Esophagus muscularis mucosa (tissue), 4 donors: ENCODE data around the gene HDAC1. TPM values are rescaled to one million over a fixed set of nuclear protein-coding genes. Genes with fewer than 3 reads are reported as not detected.

Experiments used
- DNase-seq: peaks from one replicate; pipeline ENCODE4 v3.0.0-alpha.2; 2017; ENCODE audit errors: extremely low spot score
- H3K27ac ChIP-seq, 4 donors: fragments of 200-600 bp; sonication (generic); replicated peaks in 1 of 4; 1 replicate in 3 of 4; 2 replicates in 1 of 4; pipeline ENCODE4 v1.5.1; 2016 to 2019; ENCODE audit warnings: mild to moderate bottlenecking in 1 of 4
- H3K27me3 ChIP-seq, 4 donors: fragments of 200-600 bp; sonication (generic); one replicate each; pipeline versions ENCODE4 v1.5.1 to v1.6.0; 2016 to 2019
- H3K36me3 ChIP-seq, 4 donors: fragments of 200-600 bp; sonication (generic); one replicate each; pipeline ENCODE4 v1.5.1; 2016 to 2019
- H3K4me1 ChIP-seq, 4 donors: fragments of 200-600 bp; sonication (generic); one replicate each; pipeline ENCODE4 v1.5.1; 2016 to 2019
- H3K4me3 ChIP-seq, 4 donors: fragments of 200-600 bp; sonication (generic); 1 replicate in 2 of 4; 2 replicates in 2 of 4; pipeline ENCODE4 v1.5.1; 2016 to 2019; ENCODE audit warnings: mild to moderate bottlenecking in 4 of 4, moderate library complexity in 1 of 4
- H3K9me3 ChIP-seq, 4 donors: fragments of 200-600 bp; sonication (generic); 1 replicate in 3 of 4; 2 replicates in 1 of 4; pipeline ENCODE4 v1.5.1; 2016 to 2019
- EP300 ChIP-seq: sonication (generic); formaldehyde crosslinking; IDR thresholded peaks from one replicate; pipeline ENCODE4 v1.6.1; 2017; ENCODE audit warnings: antibody characterized with exemption
- POLR2A ChIP-seq: fragments of 450-650 bp; IDR thresholded peaks from one replicate; pipeline ENCODE4 v1.6.1; 2017; ENCODE audit warnings: antibody characterized with exemption, moderate library complexity, mild to moderate bottlenecking, low read depth
- POLR2AphosphoS5 ChIP-seq, 2 donors: sonication (generic); formaldehyde crosslinking; IDR thresholded peaks; one replicate each; pipeline ENCODE4 v1.6.1; 2017; ENCODE audit warnings: antibody characterized with exemption in 2 of 2
- WGBS: methylation state at CpG from one replicate; pipeline ENCODE4 v1.1.5; 2018; 5-methylcytosine and 5-hydroxymethylcytosine counted together
- intact Hi-C: fragments of 100-400 bp; cut with DNase I; formaldehyde crosslinking; loops from one replicate; pipeline ENCODE4 v1.15.1; 2023
- total RNA-seq, 4 donors: library from RNA; depleted of rRNA; stranded (reverse); fragments of >200 nt; gene quantifications; one replicate each; pipeline versions ENCODE4 v1.1.0 to v1.2.1, GENCODE V29; 2016
- TF ChIP-seq, protein P1 (sequence below), 3 experiments: fragments of 200-600 bp in 2 of 3; fragments of 450-650 bp in 1 of 3; sonication (generic) in 2 of 3; IDR thresholded peaks; one replicate each; pipeline ENCODE4 v1.5.1; 2017 to 2019; ENCODE audit warnings: antibody characterized with exemption in 3 of 3, mild to moderate bottlenecking in 2 of 3, moderate library complexity in 1 of 3

The HDAC1 gene
- total RNA-seq, 4 donors from 2014 or later, result 42.8 to 70.4 (median 51.4) TPM

DNA sequence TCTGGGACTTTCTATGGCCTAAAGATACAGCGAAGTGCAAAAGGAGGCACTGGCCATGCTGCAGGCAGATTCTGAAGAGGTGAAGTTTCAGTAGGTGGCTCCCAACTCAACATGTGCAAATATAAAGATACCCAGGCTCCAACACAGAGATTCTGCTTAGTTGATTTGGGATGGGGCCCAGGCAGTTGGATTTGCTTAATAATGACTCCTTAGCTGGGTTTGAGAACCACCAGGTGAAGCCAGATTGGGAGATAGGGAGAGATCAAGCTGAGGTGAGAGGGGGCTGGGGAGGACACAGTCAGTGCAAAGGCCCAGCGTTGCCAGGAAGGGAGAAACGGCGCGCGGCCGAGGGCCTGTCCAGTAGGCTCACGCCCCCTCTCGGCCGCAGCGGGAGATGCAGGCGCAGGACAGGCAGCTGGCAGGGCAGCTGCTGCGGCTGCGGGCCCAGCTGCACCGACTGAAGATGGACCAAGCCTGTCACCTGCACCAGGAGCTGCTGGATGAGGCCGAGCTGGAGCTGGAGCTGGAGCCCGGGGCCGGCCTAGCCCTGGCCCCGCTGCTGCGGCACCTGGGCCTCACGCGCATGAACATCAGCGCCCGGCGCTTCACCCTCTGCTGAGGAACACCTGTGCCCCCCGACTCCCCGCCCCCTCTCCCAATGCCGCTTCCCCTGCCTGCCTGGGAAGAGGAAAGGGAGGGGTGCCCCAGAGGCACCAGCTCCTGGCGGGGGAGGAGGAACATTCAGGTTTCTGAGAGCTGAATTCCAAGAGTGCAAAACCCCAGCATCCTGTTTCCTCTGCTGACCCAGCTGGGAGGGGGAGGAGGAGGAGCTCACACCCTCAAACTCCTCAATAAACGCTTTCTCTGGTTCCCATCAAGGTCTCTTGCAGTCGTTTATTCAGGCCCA, 43.6 kb upstream of the HDAC1 start:
- peak overlapping the region; percentile 48 to 73 (median 62) for H3K27ac ChIP-seq
- H3K9me3 ChIP-seq, result no peaks in the 10 kb centered on the region
- no peaks in the 10 kb centered on the region for H3K27me3 ChIP-seq
- no peaks in the 10 kb centered on the region for H3K36me3 ChIP-seq
- TF ChIP-seq POLR2AphosphoS5 (IDR thresholded peaks at IDR 0.05), result peak; percentile 39 to 41
- TF ChIP-seq EP300, result no peak
- TF ChIP-seq, protein P1, sequence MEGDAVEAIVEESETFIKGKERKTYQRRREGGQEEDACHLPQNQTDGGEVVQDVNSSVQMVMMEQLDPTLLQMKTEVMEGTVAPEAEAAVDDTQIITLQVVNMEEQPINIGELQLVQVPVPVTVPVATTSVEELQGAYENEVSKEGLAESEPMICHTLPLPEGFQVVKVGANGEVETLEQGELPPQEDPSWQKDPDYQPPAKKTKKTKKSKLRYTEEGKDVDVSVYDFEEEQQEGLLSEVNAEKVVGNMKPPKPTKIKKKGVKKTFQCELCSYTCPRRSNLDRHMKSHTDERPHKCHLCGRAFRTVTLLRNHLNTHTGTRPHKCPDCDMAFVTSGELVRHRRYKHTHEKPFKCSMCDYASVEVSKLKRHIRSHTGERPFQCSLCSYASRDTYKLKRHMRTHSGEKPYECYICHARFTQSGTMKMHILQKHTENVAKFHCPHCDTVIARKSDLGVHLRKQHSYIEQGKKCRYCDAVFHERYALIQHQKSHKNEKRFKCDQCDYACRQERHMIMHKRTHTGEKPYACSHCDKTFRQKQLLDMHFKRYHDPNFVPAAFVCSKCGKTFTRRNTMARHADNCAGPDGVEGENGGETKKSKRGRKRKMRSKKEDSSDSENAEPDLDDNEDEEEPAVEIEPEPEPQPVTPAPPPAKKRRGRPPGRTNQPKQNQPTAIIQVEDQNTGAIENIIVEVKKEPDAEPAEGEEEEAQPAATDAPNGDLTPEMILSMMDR (IDR thresholded peaks at IDR 0.05), result peak; percentile 75 to 92 (median 81)
- H3K4me3 ChIP-seq, result peak overlapping the region in 3 of 4 donors; percentile 4 to 27 (median 15)
- whole genome bisulfite sequencing, result 13% methylated on average over 13 of the region's 31 CpGs
- DNase-seq, result no peak
- H3K4me1 ChIP-seq, result peaks cover 41 to 64% (median 63%) of the 10 kb centered on the region in 4 donors
- intact Hi-C loops, result no loop called here

GRCh38 chr1:32249831-32250525, 41.9 kb upstream of the HDAC1 start:
- Histone ChIP-seq H3K9me3 (no peaks in the 10 kb centered on the region), H3K36me3 (no peaks in the 10 kb centered on the region), H3K27me3 (no peaks in the 10 kb centered on the region), H3K4me3 (no peak overlapping the region), H3K27ac (peak overlapping the region; percentile 45 to 73 (median 67)), H3K4me1 (peaks cover 39 to 66% (median 63%) of the 10 kb centered on the region in 4 donors)
- intact Hi-C loops, result no loop called here
- WGBS, result 66% methylated on average over 8 of the region's 9 CpGs
- DNase-seq, result no peak
- peak; percentile 57 to 77 for TF ChIP-seq POLR2AphosphoS5 (IDR thresholded peaks at IDR 0.05)
- no peak for TF ChIP-seq POLR2A

GRCh38 chr1:32250893-32251716, 40.8 kb upstream of the HDAC1 start, which contains the start of gene LCK:
TSS of gene LCK (plus strand) at chr1:32251265. CDS start at chr1:32274330, 23,065 bp downstream.
- no peak for DNase-seq
- peak within 1 kb of the TSS; percentile 45 to 72 (median 64) for H3K27ac ChIP-seq

GRCh38 chr1:32255072-32256071, 36.5 kb upstream of the HDAC1 start:
- TF ChIP-seq, protein P1 (IDR thresholded peaks at IDR 0.05), result no peak
- TF ChIP-seq POLR2AphosphoS5 (IDR thresholded peaks at IDR 0.05), result no peak
- no peak for TF ChIP-seq EP300
- TF ChIP-seq POLR2A, result no peak
- intact Hi-C loops, result no loop called here
- no peak overlapping the region for H3K4me3 ChIP-seq
- H3K27me3 ChIP-seq, result peaks cover 0 to 6% (median 0%) of the 10 kb centered on the region in 4 donors
- no peak overlapping the region for H3K27ac ChIP-seq
- DNase-seq, result no peak
- WGBS, result 81% methylated on average over 10 of the region's 10 CpGs
- H3K9me3 ChIP-seq, result no peaks in the 10 kb centered on the region
- H3K4me1 ChIP-seq, result peaks cover 7 to 26% (median 22%) of the 10 kb centered on the region in 4 donors
- no peaks in the 10 kb centered on the region for H3K36me3 ChIP-seq

More at GRCh38 chr1:32250893-32251716, 40.8 kb upstream of the HDAC1 start, which contains the start of gene LCK:
- intact Hi-C loops, result no loop called here
- peak within 1 kb of the TSS in 1 of 4 donors; percentile 5 for H3K4me3 ChIP-seq
- peaks cover 36 to 63% (median 61%) of the 10 kb centered on the region in 4 donors for H3K4me1 ChIP-seq
- WGBS, result 80% methylated on average over 24 of the region's 25 CpGs
- H3K27me3 ChIP-seq, result no peaks in the 10 kb centered on the region
- H3K9me3 ChIP-seq, result no peaks in the 10 kb centered on the region
- no peaks in the 10 kb centered on the region for H3K36me3 ChIP-seq
- no peak for TF ChIP-seq POLR2A
- TF ChIP-seq, protein P1 (IDR thresholded peaks at IDR 0.05), result no peak
- TF ChIP-seq EP300, result no peak
- TF ChIP-seq POLR2AphosphoS5 (IDR thresholded peaks at IDR 0.05), result no peak
